B cell (primary cell): ENCODE results near the gene PLEKHJ1. TPM values are rescaled to one million over a fixed set of nuclear protein-coding genes. Genes with fewer than 3 reads are reported as not detected.

Source experiments
- ATAC-seq: fragments of 200-7000 bp; cut with Tn5 transposase; one replicate; pipeline ENCODE4 v1.10.0; 2021; ENCODE audit warnings: low read depth, mild to moderate bottlenecking, moderate number of reproducible peaks, moderate library complexity
- CTCF ChIA-PET: fragments of 350-600 bp; sonication (Branson Sonifier 250); formaldehyde crosslinking; loops from one replicate; lab custom pipeline; 2021; ENCODE audit warnings: antibody characterized with exemption, inconsistent platforms; lab: Charles Lee
- POLR2A ChIA-PET: fragments of 350-600 bp; sonication (Branson Sonifier 250); formaldehyde crosslinking; loops from one replicate; lab custom pipeline; 2021; ENCODE audit warnings: antibody characterized with exemption; lab: Charles Lee
- DNase-seq: peaks from one replicate; pipeline ENCODE4 v3.0.0; 2013
- H2AFZ ChIP-seq: 2 replicates; pipeline ENCODE4 v1.6.1; 2012; ENCODE audit warnings: mild to moderate bottlenecking, low read depth, low read length; ENCODE audit not compliant: insufficient read depth, poor library complexity, severe bottlenecking
- H3K27ac ChIP-seq, 2 donors: 1 replicate in 1 of 2; 2 replicates in 1 of 2; pipeline ENCODE4 v1.5.1; 2012 to 2013; ENCODE audit warnings: low read length in 2 of 2, mild to moderate bottlenecking in 2 of 2, moderate library complexity in 1 of 2
- H3K27me3 ChIP-seq, 4 experiments: fragments of 200-600 bp in 1 of 4; sonication (generic) in 1 of 4; replicated peaks in 1 of 4; 1 replicate in 2 of 4; 2 replicates in 2 of 4; pipeline versions ENCODE4 v1.6.1 to v1.7.0; 2013 to 2016; ENCODE audit warnings: low read length in 3 of 4, mild to moderate bottlenecking in 2 of 4, mixed read lengths in 1 of 4, moderate library complexity in 1 of 4; ENCODE audit not compliant: insufficient read depth in 4 of 4, control insufficient read depth in 3 of 4; ENCODE audit errors: control extremely low read depth in 1 of 4
- H3K36me3 ChIP-seq, 2 experiments: replicated peaks in 1 of 2; 1 replicate in 1 of 2; 2 replicates in 1 of 2; pipeline versions ENCODE4 v1.6.1 to v1.7.1; 2013; ENCODE audit warnings: low read length in 1 of 2; ENCODE audit not compliant: insufficient read depth in 2 of 2, control insufficient read depth in 1 of 2; ENCODE audit errors: control extremely low read depth in 1 of 2, extremely low read depth in 1 of 2
- H3K4me1 ChIP-seq, 2 donors: fragments of 200-600 bp in 1 of 2; sonication (generic) in 1 of 2; 1 replicate in 1 of 2; 2 replicates in 1 of 2; pipeline versions ENCODE4 v1.5.1 to v1.6.1; 2013 to 2017; ENCODE audit warnings: low read length in 2 of 2; ENCODE audit not compliant: control insufficient read depth in 2 of 2, insufficient read depth in 2 of 2
- H3K4me2 ChIP-seq: replicated peaks from 2 replicates; pipeline ENCODE3; 2012; ENCODE audit warnings: mild to moderate bottlenecking, low read depth, low read length; ENCODE audit not compliant: poor library complexity, severe bottlenecking
- H3K4me3 ChIP-seq, 5 experiments: fragments of 200-600 bp in 1 of 5; sonication (generic) in 1 of 5; 1 replicate in 3 of 5; 2 replicates in 2 of 5; pipeline versions ENCODE4 v1.5.1 to v1.7.0; 2011 to 2016; ENCODE audit warnings: low read length in 4 of 5, mild to moderate bottlenecking in 4 of 5, low read depth in 2 of 5, control low read depth in 1 of 5, moderate library complexity in 1 of 5; ENCODE audit not compliant: insufficient read depth in 1 of 5; ENCODE audit errors: control extremely low read depth in 1 of 5, extremely low read depth in 1 of 5
- H3K79me2 ChIP-seq: fragments of 200-600 bp; sonication (generic); one replicate; pipeline ENCODE4 v1.6.0; 2016; ENCODE audit warnings: low read length; ENCODE audit not compliant: control insufficient read depth, insufficient read depth
- H3K9ac ChIP-seq: fragments of 200-600 bp; sonication (generic); 2 replicates; pipeline ENCODE4 v1.6.1; 2017; ENCODE audit warnings: mild to moderate bottlenecking, low read length, moderate library complexity
- H3K9me3 ChIP-seq, 3 donors: one replicate each; pipeline versions ENCODE4 v1.6.1 to v1.7.1; 2013; ENCODE audit warnings: low read length in 2 of 3; ENCODE audit not compliant: control insufficient read depth in 2 of 3, insufficient read depth in 1 of 3; ENCODE audit errors: control extremely low read depth in 1 of 3
- H4K20me1 ChIP-seq: 2 replicates; pipeline ENCODE4 v1.6.0; 2012; ENCODE audit warnings: mild to moderate bottlenecking, low read length; ENCODE audit not compliant: insufficient read depth, control insufficient read depth, poor library complexity, severe bottlenecking
- H3K27ac Mint-ChIP-seq: one replicate; pipeline ENCODE4 v1.8.0; 2021; ENCODE audit warnings: mixed read lengths
- H3K27me3 Mint-ChIP-seq: one replicate; pipeline ENCODE4 v1.8.0; 2021; ENCODE audit warnings: mixed read lengths
- H3K4me1 Mint-ChIP-seq: one replicate; pipeline ENCODE4 v1.8.0; 2021; ENCODE audit warnings: mixed read lengths
- H3K4me3 Mint-ChIP-seq: one replicate; pipeline ENCODE4 v1.8.0; 2021; ENCODE audit warnings: mixed read lengths
- H3K9me3 Mint-ChIP-seq: one replicate; pipeline ENCODE4 v1.8.0; 2022; ENCODE audit warnings: mixed read lengths; ENCODE audit not compliant: insufficient read depth
- CTCF ChIP-seq: fragments of 200-600 bp; IDR thresholded peaks from one replicate; pipeline ENCODE4 v1.8.0; 2022; ENCODE audit warnings: antibody characterized with exemption, mild to moderate bottlenecking
- EZH2 ChIP-seq: IDR thresholded peaks from 2 replicates; pipeline ENCODE4 v1.6.1; 2012; ENCODE audit warnings: borderline replicate concordance, low read depth, mild to moderate bottlenecking, moderate library complexity, low read length; ENCODE audit not compliant: insufficient read depth, poor library complexity, severe bottlenecking
- WGBS: methylation state at CpG from one replicate; pipeline ENCODE4 v1.1.5; 2013; ENCODE audit warnings: missing lambda C conversion rate; ENCODE audit not compliant: insufficient coverage; 5-methylcytosine and 5-hydroxymethylcytosine counted together
- intact Hi-C: fragments of 100-400 bp; cut with micrococcal nuclease; formaldehyde crosslinking; loops from one replicate; pipeline ENCODE4 v1.10.0; 2022
- polyA plus RNA-seq: library from polyadenylated mRNA; depleted of rRNA; stranded (reverse); fragments of >200 nt; gene quantifications from 2 replicates; pipeline ENCODE4 v1.2.3, GENCODE V29; 2012
- total RNA-seq, 2 donors: library from RNA; stranded (reverse); fragments of 120-200 nt in 1 of 2; gene quantifications; 1 replicate in 1 of 2; 2 replicates in 1 of 2; pipeline versions ENCODE4 v1.2.3 to v1.2.4, GENCODE V29; 2013 to 2022

The PLEKHJ1 gene
- total and polyA plus RNA-seq, 2 donors (not counting 1 experiment from before 2014, with no cell fraction given), result 86.7 to 117 TPM

GRCh38 chr19:2249010-2249866, 13.1 kb upstream of the PLEKHJ1 start, which contains the start of gene AMH:
Gene AMH (plus strand): TSS chr19:2249323. CDS start chr19:2249333, 10 bp downstream.
- H3K27ac Mint-ChIP-seq, result no peak within 1 kb of the TSS
- POLR2A ChIA-PET, result interaction anchor here (0.5 kb wide), 1 partner anchor 373 kb away, joined by 4 read pairs; no protein-coding TSS in a partner anchor

More at GRCh38 chr19:2249010-2249866, 13.1 kb upstream of the PLEKHJ1 start, which contains the start of gene AMH:
- peaks cover 30 to 36% of the 10 kb centered on the region in 2 donors for H3K4me1 ChIP-seq
- CTCF ChIA-PET, result interaction anchor here (1.2 kb wide), 2 partner anchors 23 to 48 kb away, joined by 3 to 4 read pairs; no protein-coding TSS in a partner anchor
- Mint-ChIP-seq H3K4me1 (peaks cover 23% of the 10 kb centered on the region), H3K9me3 (no peaks in the 10 kb centered on the region), H3K27me3 (no peaks in the 10 kb centered on the region), H3K4me3 (no peak within 1 kb of the TSS)
- ATAC-seq, result no peak
- H3K27me3 ChIP-seq, result peaks cover 0 to 38% (median 14%) of the 10 kb centered on the region in 4 experiments
- peaks cover 27% of the 10 kb centered on the region for H3K79me2 ChIP-seq
- H3K9me3 ChIP-seq, result peaks cover 0 to 15% (median 0%) of the 10 kb centered on the region in 3 donors
- H2AFZ ChIP-seq, result no peak within 1 kb of the TSS
- peaks cover 0 to 43% of the 10 kb centered on the region in 2 experiments for H3K36me3 ChIP-seq
- intact Hi-C loops, result no loop called here
- H4K20me1 ChIP-seq, result peaks cover 72% of the 10 kb centered on the region
- TF ChIP-seq CTCF (no peak), EZH2 (no peak)
- H3K4me3 ChIP-seq, result no peak within 1 kb of the TSS
- H3K4me2 ChIP-seq, result peak within 1 kb of the TSS; percentile 100
- H3K9ac ChIP-seq, result no peak within 1 kb of the TSS
- 89% methylated on average over 21 of the region's 27 CpGs for WGBS
- DNase-seq, result no peak
- H3K27ac ChIP-seq, result no peak within 1 kb of the TSS
